ENCODE results near the gene PDIA3.
A peak's percentile ranks its signal among the peaks of the same experiment; 100 is the strongest.

Gene PDIA3

GRCh38 chr15:43791993-43792760 is 45.9 kb downstream of the PDIA3 start, which contains the start of gene SERF2:
Gene SERF2 (plus strand): TSS chr15:43792320. CDS start chr15:43792377, 57 bp downstream.
- Histone ChIP-seq H3K4me3 (ENCODE audit: insufficient read depth, low read length, poor library complexity, severe bottlenecking) (peak within 1 kb of the TSS; percentile 72), H3K36me3 (ENCODE audit: low read length) (peaks cover 11% of the 10 kb centered on the region), H3K27ac (ENCODE audit: low read depth, low read length) (peak within 1 kb of the TSS; percentile 99), H3K79me2 (ENCODE audit: insufficient read depth, low read length) (peaks cover 26% of the 10 kb centered on the region), H3K9ac (ENCODE audit: low read length) (peak within 1 kb of the TSS; percentile 90), H4K20me1 (ENCODE audit: low read depth, low read length) (no peaks in the 10 kb centered on the region), H3K27me3 (ENCODE audit: low read length) (no peaks in the 10 kb centered on the region), H2AFZ (ENCODE audit: low read depth, low read length, severe bottlenecking) (no peak within 1 kb of the TSS), H3K9me3 (ENCODE audit: insufficient read depth, low read length) (no peaks in the 10 kb centered on the region), H3K4me2 (ENCODE audit: low read depth, low read length, poor library complexity, severe bottlenecking) (peak within 1 kb of the TSS; percentile 70), H3F3A (ENCODE audit: insufficient read depth) (peaks cover 72% of the 10 kb centered on the region), H3K9me2 (replicated peaks; ENCODE audit: insufficient read depth, low read length) (no peaks in the 10 kb centered on the region)
- TF ChIP-seq CTCF (IDR thresholded peaks at IDR 0.05; ENCODE audit: insufficient read depth, low read length, poor library complexity, severe bottlenecking) (no peak), EZH2phosphoT487 (conservative IDR thresholded peaks at IDR 0.05; ENCODE audit: low read length) (no peak)

- H3K9me3 ChIP-seq (ENCODE audit: insufficient read depth, low read length) = no peaks in the 10 kb centered on the region
- H3K4me2 ChIP-seq (ENCODE audit: low read depth, low read length, poor library complexity, severe bottlenecking) = peak overlapping the region; percentile 70
- H3K36me3 ChIP-seq (ENCODE audit: low read length) = peaks cover 11% of the 10 kb centered on the region
- peak overlapping the region; percentile 86 for H3K27ac ChIP-seq (ENCODE audit: low read depth, low read length)
- no peak overlapping the region for H2AFZ ChIP-seq (ENCODE audit: low read depth, low read length, severe bottlenecking)
- H3K27me3 ChIP-seq (ENCODE audit: low read length) = no peaks in the 10 kb centered on the region
- H3F3A ChIP-seq (ENCODE audit: insufficient read depth) = peaks cover 68% of the 10 kb centered on the region
- TF ChIP-seq EZH2phosphoT487 (conservative IDR thresholded peaks at IDR 0.05; ENCODE audit: low read length) (no peak), CTCF (IDR thresholded peaks at IDR 0.05; ENCODE audit: insufficient read depth, low read length, poor library complexity, severe bottlenecking) (no peak)
- no peaks in the 10 kb centered on the region for H3K9me2 ChIP-seq (replicated peaks; ENCODE audit: insufficient read depth, low read length)
- H3K4me3 ChIP-seq (ENCODE audit: insufficient read depth, low read length, poor library complexity, severe bottlenecking) = peak overlapping the region; percentile 72
- H3K79me2 ChIP-seq (ENCODE audit: insufficient read depth, low read length) = peaks cover 26% of the 10 kb centered on the region
- H4K20me1 ChIP-seq (ENCODE audit: low read depth, low read length) = no peaks in the 10 kb centered on the region
- peak overlapping the region; percentile 90 for H3K9ac ChIP-seq (ENCODE audit: low read length)
Measured at GRCh38 chr15:43792761-43793476, 46.7 kb downstream of the PDIA3 start.

- no peaks in the 10 kb centered on the region for H3K27me3 ChIP-seq (ENCODE audit: low read length)
- H2AFZ ChIP-seq (ENCODE audit: low read depth, low read length, severe bottlenecking) = no peak overlapping the region
- H4K20me1 ChIP-seq (ENCODE audit: low read depth, low read length) = no peaks in the 10 kb centered on the region
- H3K27ac ChIP-seq (ENCODE audit: low read depth, low read length) = peak overlapping the region; percentile 86
- TF ChIP-seq EZH2phosphoT487 (conservative IDR thresholded peaks at IDR 0.05; ENCODE audit: low read length) (no peak), CTCF (IDR thresholded peaks at IDR 0.05; ENCODE audit: insufficient read depth, low read length, poor library complexity, severe bottlenecking) (no peak)
- H3K79me2 ChIP-seq (ENCODE audit: insufficient read depth, low read length) = peaks cover 26% of the 10 kb centered on the region
- peak overlapping the region; percentile 72 for H3K4me3 ChIP-seq (ENCODE audit: insufficient read depth, low read length, poor library complexity, severe bottlenecking)
- H3K36me3 ChIP-seq (ENCODE audit: low read length) = peaks cover 11% of the 10 kb centered on the region
- H3K9me2 ChIP-seq (replicated peaks; ENCODE audit: insufficient read depth, low read length) = no peaks in the 10 kb centered on the region
- peak overlapping the region; percentile 70 for H3K4me2 ChIP-seq (ENCODE audit: low read depth, low read length, poor library complexity, severe bottlenecking)
- H3F3A ChIP-seq (ENCODE audit: insufficient read depth) = peaks cover 68% of the 10 kb centered on the region
- no peaks in the 10 kb centered on the region for H3K9me3 ChIP-seq (ENCODE audit: insufficient read depth, low read length)
- H3K9ac ChIP-seq (ENCODE audit: low read length) = peak overlapping the region; percentile 90
Measured at GRCh38 chr15:43793647-43794046, 47.4 kb downstream of the PDIA3 start.
